Muscle layer of duodenum (tissue), 2 donors: Measurements from ENCODE around the gene FLAD1.

ENCODE experiments used
- H3K27ac ChIP-seq: one replicate; pipeline ENCODE4 v1.7.0; 2013; ENCODE audit warnings: mild to moderate bottlenecking, low read length
- H3K27me3 ChIP-seq: one replicate; pipeline ENCODE4 v1.7.0; 2013; ENCODE audit warnings: low read depth, mild to moderate bottlenecking, control low read depth, low read length
- H3K36me3 ChIP-seq, 2 donors: one replicate each; pipeline ENCODE4 v1.7.0; 2013; ENCODE audit warnings: low read length in 2 of 2, control low read depth in 1 of 2, mild to moderate bottlenecking in 1 of 2; ENCODE audit not compliant: insufficient read depth in 2 of 2, control insufficient read depth in 1 of 2
- H3K4me1 ChIP-seq, 2 donors: one replicate each; pipeline ENCODE4 v1.7.0; 2013; ENCODE audit warnings: low read length in 2 of 2, mild to moderate bottlenecking in 2 of 2, control low read depth in 1 of 2, moderate library complexity in 1 of 2; ENCODE audit not compliant: insufficient read depth in 2 of 2, control insufficient read depth in 1 of 2
- H3K4me3 ChIP-seq, 2 donors: one replicate each; pipeline ENCODE4 v1.7.0; 2013; ENCODE audit warnings: low read length in 2 of 2, low read depth in 1 of 2, mild to moderate bottlenecking in 1 of 2
- H3K9me3 ChIP-seq, 2 donors: one replicate each; pipeline ENCODE4 v1.7.0; 2013; ENCODE audit warnings: low read length in 2 of 2, control low read depth in 1 of 2, mild to moderate bottlenecking in 1 of 2; ENCODE audit not compliant: control insufficient read depth in 1 of 2
- donor health status: healthy.

FLAD1 gene

DNA sequence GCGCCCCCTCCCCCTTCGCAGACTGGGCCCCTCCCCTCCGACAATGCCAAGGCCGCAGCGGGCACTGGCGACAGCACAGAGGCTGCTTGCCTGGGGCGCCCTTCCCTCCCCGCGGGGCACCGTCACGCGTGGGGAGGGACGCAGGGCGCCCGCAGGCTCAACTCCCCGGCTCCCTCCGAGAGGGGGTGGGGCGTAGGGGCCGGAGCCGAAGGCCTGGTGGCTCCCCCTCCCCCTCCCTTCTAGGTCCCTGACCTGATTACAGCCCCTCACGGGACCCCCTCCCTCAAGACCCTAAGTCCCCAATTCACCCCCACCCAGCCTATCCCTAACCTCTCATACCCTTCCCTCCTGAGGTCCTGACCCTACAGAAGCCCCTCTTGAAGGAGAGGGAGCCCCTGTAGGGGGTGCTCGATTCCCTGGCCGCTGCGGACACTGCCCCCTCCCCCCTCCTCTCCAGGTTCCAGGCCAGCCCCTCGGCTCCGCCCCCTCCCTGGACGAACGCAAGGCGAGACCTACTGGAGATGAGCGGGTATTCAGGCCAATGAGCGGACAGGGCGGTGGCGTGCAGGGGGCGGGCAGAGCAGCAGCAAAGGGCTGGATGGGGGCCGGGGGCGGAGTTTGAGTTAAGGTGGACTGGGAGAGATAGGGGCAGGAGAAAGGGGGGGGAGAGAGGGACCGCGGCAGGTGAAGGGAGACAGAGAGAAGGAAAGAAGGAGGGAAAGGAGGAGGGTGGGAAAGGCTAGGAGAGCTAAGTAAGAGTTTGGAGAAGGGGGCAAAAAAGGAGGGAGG, 18.7 kb downstream of the FLAD1 start:
- Histone ChIP-seq H3K4me1 (peaks cover 9 to 40% of the 10 kb centered on the region in 2 donors), H3K36me3 (peaks cover 0 to 5% of the 10 kb centered on the region in 2 donors), H3K4me3 (peak overlapping the region; percentile 83 to 89), H3K27me3 (no peaks in the 10 kb centered on the region), H3K27ac (peak overlapping the region; percentile 96), H3K9me3 (no peaks in the 10 kb centered on the region)

DNA sequence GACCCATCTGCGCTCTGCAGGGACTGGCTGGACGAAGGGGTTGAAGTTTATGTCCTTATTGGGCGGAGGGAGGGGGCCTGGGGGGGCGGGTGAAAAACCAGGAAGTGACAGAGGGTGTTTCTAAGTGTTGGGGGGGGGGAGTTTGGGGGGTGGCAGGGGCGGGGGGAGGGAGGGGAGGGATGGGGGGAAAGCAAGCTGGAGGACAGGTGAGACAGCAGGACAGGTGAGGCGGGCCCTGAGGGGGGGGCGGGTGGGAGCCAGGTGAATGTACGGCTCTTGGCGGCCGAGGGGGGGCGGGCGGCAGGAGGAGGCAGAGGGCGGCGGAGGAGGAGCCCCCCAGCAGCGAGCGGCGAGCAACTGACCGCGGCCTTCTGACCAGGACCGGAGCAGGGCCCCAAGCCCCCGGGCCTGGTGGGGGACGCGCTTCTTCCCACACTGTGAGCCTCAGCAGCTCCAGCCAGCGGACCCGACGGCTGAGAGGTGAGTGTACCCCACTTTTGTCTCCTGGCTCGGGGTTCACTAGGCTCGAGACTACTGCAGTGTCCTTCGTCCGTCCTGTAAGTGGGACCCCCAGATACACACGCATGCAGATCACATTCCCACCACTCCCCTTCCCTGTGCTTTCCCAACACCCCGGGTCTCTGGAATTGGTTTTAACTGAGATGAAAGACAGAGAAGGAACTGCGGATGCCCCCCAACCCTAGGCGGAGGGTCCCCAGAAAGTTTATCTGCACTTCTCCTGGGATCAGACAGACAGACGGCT, 19.5 kb downstream of the FLAD1 start, which contains the start of gene ZBTB7B:
TSS of gene ZBTB7B (plus strand) at position 339 of the 763 bp plus-strand sequence. CDS start 11,859 bp downstream, outside the sequence.
- peaks cover 16 to 46% of the 10 kb centered on the region in 2 donors for H3K4me1 ChIP-seq
- peak within 1 kb of the TSS; percentile 92 to 93 for H3K4me3 ChIP-seq
- peak within 1 kb of the TSS; percentile 97 for H3K27ac ChIP-seq
- H3K9me3 ChIP-seq = no peaks in the 10 kb centered on the region
- no peaks in the 10 kb centered on the region for H3K27me3 ChIP-seq
- H3K36me3 ChIP-seq = peaks cover 0 to 5% of the 10 kb centered on the region in 2 donors

DNA sequence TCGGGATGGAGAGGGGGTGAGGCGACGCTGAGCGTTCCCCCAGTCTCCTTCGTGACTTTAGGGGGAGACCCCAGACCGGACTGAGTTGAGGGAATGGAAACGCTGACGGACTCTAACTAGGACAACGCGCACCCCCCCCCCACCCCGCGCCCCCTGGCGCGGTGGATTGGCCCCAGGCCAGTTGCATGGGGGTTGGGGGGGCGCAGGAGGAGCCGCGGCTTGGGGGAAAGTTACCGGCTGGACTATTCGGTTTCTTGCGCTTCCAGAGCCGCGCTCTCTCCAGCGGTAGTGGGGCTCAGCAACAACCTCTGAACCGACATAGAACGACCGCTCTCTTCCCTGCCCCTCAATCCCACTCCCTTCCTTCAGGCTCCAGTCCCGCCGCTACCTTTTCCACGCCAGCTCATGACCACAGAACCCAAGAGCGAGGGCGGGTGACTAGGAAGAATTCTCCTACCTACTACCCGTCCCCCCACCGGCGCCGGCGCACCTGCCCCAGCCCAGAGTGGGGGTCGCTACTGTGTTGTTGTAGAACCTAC, 20.2 kb downstream of the FLAD1 start:
- Histone ChIP-seq H3K9me3 (no peaks in the 10 kb centered on the region), H3K4me3 (peak overlapping the region; percentile 92 to 93), H3K36me3 (peaks cover 0 to 5% of the 10 kb centered on the region in 2 donors), H3K27me3 (no peaks in the 10 kb centered on the region), H3K4me1 (peaks cover 17 to 46% of the 10 kb centered on the region in 2 donors), H3K27ac (peak overlapping the region; percentile 97)

DNA sequence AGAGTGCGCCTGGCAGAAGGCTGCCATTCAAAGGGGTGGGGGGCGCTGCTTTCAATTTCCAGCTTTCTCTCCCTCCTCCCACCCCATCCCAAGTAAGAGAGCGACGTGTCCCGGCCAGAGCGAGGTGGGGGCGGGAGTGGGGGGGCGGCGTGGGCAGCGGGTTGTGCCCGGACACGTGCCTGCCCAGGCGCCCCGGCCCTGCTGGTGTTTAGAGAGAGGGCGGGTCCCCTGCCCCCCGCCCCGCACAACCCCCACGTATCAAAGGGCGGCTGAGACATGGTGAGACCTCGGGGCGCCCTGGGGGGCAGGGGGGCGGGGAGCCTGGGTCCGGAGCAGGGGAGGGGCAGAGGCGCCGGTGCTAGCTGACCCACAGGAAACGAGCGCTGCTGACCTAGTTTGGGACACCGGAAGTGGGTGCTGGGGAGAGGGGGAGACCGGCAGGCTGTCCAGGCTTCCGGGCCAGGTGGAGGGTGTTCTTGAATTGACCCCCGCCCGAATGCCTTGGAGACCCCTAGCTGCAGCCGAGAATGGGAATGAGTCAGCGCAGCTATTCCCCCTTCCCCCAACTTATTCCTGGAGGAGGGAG, 20.7 kb downstream of the FLAD1 start:
- H3K27ac ChIP-seq = peak overlapping the region; percentile 97
- peak overlapping the region; percentile 92 to 93 for H3K4me3 ChIP-seq
- no peaks in the 10 kb centered on the region for H3K9me3 ChIP-seq
- H3K4me1 ChIP-seq = peaks cover 17 to 45% of the 10 kb centered on the region in 2 donors
- no peaks in the 10 kb centered on the region for H3K27me3 ChIP-seq
- H3K36me3 ChIP-seq = peaks cover 0 to 5% of the 10 kb centered on the region in 2 donors

DNA sequence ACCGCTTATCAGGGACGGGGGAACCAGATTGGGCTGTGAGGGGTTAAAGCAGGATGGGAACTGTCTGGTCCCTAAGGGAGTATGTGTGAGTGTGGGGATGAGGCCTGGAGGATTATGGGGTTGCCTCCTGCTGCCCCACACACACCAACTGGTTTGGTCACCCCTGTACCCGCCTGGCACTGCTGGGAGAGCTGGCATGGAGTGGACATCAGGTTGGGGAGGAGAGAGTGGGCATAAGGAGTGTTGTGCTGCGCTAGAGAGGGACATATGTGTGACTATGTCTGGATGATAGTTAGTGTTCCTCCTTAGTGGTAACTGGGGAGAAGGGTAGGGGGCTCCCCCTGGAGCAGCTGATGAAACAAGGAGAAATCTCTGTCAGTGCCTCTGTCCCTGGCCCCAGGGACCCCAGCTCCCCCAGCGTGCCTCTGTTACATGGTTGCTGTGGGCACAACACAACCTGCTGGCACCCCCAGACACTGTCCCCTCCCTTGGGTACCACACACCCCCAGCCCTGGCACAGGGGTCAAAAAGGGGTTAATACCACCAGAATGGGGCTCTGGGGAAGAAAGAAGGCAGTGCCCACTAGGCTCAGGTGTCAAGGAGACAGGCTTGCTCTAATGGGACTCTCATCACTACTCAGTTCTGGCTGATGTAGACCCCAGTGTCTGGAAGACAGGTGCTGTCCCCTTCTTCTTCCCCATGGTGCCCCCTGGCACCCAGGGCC, 21.4 kb downstream of the FLAD1 start:
- peak overlapping the region; percentile 92 to 93 for H3K4me3 ChIP-seq
- H3K36me3 ChIP-seq = peaks cover 0 to 5% of the 10 kb centered on the region in 2 donors
- H3K4me1 ChIP-seq = peaks cover 17 to 40% of the 10 kb centered on the region in 2 donors
- no peaks in the 10 kb centered on the region for H3K9me3 ChIP-seq
- no peaks in the 10 kb centered on the region for H3K27me3 ChIP-seq
- H3K27ac ChIP-seq = peak overlapping the region; percentile 97

DNA sequence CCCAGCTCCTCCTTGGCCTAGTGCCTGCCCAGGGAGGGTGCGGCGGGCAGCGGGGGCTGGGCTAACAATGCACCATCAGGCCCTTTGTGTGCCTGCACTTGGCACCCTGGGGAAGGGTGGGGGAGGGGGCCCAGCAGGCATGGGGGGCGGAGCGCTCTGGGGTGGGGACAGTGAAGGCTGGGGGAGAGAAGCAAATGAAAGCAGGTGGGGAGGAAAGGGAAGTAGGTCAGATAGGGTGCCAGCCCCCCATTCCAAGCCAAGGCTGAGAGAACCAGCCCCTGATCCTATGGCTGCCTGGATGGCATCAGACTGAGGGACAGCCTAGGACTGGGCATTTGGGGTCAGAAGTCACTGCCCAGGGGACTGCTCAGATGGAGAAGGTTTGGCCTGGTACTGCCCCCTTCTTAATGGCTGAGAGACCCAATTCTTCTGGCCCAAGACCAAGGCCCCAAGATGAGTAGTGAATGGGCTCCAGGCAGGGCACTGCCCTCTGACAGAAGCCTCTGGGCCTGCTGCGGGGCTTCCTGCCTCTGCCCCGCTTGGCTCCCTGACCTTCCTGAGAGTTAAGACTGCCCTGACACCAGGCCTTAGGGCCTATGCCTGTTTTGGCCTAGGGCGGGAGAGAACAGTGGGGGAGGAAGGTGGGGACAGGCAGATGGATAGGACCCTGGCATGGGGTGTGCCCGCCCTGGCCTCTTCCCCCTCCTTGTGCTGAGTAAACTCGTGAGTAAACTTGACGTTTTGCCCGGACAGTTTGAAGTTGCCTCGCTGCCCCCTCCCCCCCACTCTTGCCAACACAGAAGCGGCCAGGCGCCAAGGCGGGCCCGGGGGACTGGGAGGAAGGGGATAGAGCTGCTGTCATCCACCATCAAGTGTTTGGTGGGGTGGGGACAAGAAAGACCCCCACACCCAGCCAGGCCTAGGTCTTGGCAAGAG, 22.2 kb downstream of the FLAD1 start:
- peak overlapping the region; percentile 92 to 93 for H3K4me3 ChIP-seq
- peak overlapping the region; percentile 97 for H3K27ac ChIP-seq
- H3K9me3 ChIP-seq = no peaks in the 10 kb centered on the region
- H3K27me3 ChIP-seq = no peaks in the 10 kb centered on the region
- peaks cover 0 to 5% of the 10 kb centered on the region in 2 donors for H3K36me3 ChIP-seq
- peaks cover 18 to 38% of the 10 kb centered on the region in 2 donors for H3K4me1 ChIP-seq

DNA sequence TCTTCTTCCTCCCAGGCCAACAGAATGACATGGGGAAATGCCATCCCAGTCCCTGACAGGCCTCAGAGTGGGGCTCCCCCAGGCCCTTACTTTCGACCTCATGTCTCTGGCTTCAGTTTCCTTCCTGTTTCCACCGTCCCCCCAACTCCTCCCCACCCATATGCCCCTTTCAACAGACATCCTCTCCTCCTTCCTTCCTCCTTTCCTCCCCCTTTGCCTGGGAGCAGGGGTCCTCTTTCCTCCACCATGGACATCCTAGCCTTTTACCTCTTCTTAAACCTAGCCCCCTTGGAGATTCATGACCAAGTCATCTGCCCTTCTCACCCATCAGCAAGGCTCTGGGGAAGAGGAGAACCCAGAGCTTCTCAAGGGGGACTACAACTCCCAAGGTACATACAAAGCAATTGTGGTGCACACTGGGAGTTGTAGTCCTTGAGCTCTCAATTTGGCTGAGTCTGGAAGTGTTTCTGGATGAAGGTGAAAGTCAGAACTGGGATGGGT, 23.5 kb downstream of the FLAD1 start:
- Histone ChIP-seq H3K9me3 (no peaks in the 10 kb centered on the region), H3K4me3 (peak overlapping the region in 1 of 2 donors; percentile 33), H3K4me1 (peaks cover 27 to 44% of the 10 kb centered on the region in 2 donors), H3K36me3 (peaks cover 0 to 3% of the 10 kb centered on the region in 2 donors), H3K27me3 (no peaks in the 10 kb centered on the region), H3K27ac (peak overlapping the region; percentile 97)

DNA sequence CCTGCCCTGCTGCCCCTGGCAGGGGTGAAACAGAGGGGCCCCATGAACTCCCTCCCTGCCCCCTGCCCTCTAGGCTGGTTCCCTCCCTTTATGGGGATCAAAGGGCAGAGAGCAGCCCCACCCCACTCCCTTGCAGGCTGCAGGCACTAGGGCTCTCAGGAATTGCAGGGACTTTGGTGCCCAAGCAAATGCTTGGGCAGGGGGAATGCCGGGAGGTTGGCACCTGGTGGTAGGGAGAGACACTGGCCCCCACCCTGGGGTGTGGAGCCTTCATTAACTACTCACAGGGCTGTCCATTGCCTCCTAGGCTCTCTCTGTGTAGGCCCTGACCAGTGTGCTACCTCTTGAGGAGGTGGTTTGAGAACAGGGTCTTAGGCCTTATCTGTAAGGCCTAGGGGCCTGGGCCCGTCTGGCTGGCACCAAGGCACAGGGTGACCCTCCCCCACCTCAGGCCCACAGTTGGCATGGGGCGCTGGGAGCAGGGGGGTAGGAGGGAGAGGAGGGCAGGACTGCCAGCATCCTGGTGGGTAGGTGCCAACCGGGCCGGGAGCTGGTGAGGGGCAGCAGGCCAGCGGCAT, 24.2 kb downstream of the FLAD1 start:
- H3K36me3 ChIP-seq = no peaks in the 10 kb centered on the region
- H3K27ac ChIP-seq = peak overlapping the region; percentile 86
- peaks cover 29 to 51% of the 10 kb centered on the region in 2 donors for H3K4me1 ChIP-seq
- no peaks in the 10 kb centered on the region for H3K9me3 ChIP-seq
- H3K4me3 ChIP-seq = peak overlapping the region in 1 of 2 donors; percentile 46
- H3K27me3 ChIP-seq = no peaks in the 10 kb centered on the region

DNA sequence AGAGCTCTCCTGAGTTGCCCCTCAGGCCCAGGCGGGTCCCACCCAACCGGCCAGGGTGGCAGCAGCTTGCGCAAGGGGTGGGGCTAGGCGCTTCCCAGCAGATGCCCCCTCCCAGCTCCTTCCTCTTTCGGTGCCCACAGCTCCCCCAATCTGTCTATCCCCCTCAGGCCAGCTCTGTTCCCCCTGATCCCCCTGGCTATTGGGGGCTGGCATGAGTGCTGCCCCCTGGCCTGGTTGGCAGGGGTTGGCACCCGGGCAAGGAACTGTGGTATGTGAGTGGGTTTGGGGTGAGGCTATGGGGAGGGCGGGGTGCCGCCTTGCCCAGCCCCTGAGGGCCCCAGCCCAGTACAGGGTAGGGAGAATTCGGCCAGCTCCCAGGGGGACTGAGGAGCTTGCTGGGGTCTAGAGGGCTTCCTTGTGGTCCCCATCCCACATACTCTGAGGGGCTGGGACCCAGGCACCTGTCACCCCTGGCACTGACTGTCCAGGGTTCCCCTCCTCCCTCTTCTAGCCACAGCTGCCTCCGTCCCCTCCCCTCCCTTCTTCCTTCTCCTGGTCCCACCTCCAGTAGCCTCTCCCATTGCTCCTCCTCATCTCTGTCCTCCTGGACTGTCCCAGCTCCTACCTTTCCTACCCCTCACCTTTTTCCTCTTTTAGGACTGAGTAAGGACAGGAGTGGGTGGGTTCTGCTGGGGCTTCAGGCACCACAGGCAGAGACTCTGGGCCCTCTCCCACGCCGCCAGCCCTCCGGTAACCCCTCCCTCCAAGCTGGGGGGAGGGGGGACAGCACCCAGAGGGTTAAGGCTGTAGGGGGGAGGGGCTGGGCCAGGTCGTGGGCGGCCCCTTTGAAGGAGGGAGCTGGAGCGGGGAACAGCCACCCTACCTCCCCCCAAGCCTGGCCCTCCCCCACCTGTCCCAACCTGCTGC, 25.1 kb downstream of the FLAD1 start:
- H3K4me1 ChIP-seq = peaks cover 35 to 54% of the 10 kb centered on the region in 2 donors
- H3K27me3 ChIP-seq = no peaks in the 10 kb centered on the region
- peak overlapping the region; percentile 30 to 53 for H3K4me3 ChIP-seq
- H3K9me3 ChIP-seq = no peaks in the 10 kb centered on the region
- H3K27ac ChIP-seq = peak overlapping the region; percentile 86
- no peaks in the 10 kb centered on the region for H3K36me3 ChIP-seq
